K562 (cell line): Measurements from ENCODE around the gene IL24. TPM values are rescaled to one million over a fixed set of nuclear protein-coding genes. Genes with fewer than 3 reads are reported as not detected.

ENCODE experiments used
- CBFA2T3 ChIP-seq: fragments of 450-650 bp; IDR thresholded peaks from 2 replicates; pipeline ENCODE4 v1.6.1; 2017
- ETV5 ChIP-seq: sonication (generic); formaldehyde crosslinking; IDR thresholded peaks from 2 replicates; pipeline ENCODE4 v1.4.0; 2020; ENCODE audit warnings: low read depth, mild to moderate bottlenecking, missing genetic modification reagents
- FOXJ2 ChIP-seq: fragments of 200-800 bp; sonication (Bioruptor generic); IDR thresholded peaks from 2 replicates; pipeline ENCODE4 v1.6.1; 2016; ENCODE audit warnings: missing genetic modification characterization, missing compliant biosample characterization
- GTF3C2 ChIP-seq: IDR thresholded peaks from 3 replicates; pipeline ENCODE4 v1.6.1; 2011; ENCODE audit warnings: borderline replicate concordance, mild to moderate bottlenecking, moderate library complexity; ENCODE audit not compliant: insufficient read length; ENCODE audit errors: extremely low read depth
- HNRNPK ChIP-seq: fragments of 200-400 bp; formaldehyde crosslinking; IDR thresholded peaks from one replicate; pipeline ENCODE4 v1.6.1; 2018; ENCODE audit warnings: mild to moderate bottlenecking, low read depth, low read length; ENCODE audit not compliant: poor library complexity, severe bottlenecking
- PCBP2 ChIP-seq: fragments of 200-400 bp; formaldehyde crosslinking; IDR thresholded peaks from 2 replicates; pipeline ENCODE4 v1.6.1; 2018; ENCODE audit warnings: low read length, low read depth, mild to moderate bottlenecking, moderate library complexity; ENCODE audit not compliant: poor library complexity, severe bottlenecking
- PHB ChIP-seq: fragments of 250-450 bp; sonication (Bioruptor Pico); IDR thresholded peaks from 2 replicates; pipeline ENCODE4 v1.5.0; 2021
- PTTG1 ChIP-seq: fragments of 450-650 bp; IDR thresholded peaks from 2 replicates; pipeline ENCODE4 v1.6.1; 2016; ENCODE audit warnings: low read depth, mild to moderate bottlenecking, missing genetic modification characterization, missing compliant biosample characterization
- SMAD4 ChIP-seq: fragments of 250-450 bp; sonication (Bioruptor Pico); conservative IDR thresholded peaks from 2 replicates; pipeline ENCODE4 v1.8.0; 2021; ENCODE audit warnings: inconsistent platforms, mild to moderate bottlenecking, moderate library complexity
- SREBF2 ChIP-seq: sonication (generic); formaldehyde crosslinking; IDR thresholded peaks from 2 replicates; pipeline ENCODE4 v1.4.0; 2020; ENCODE audit warnings: mild to moderate bottlenecking, missing genetic modification reagents
- ZBTB1 ChIP-seq: sonication (generic); formaldehyde crosslinking; IDR thresholded peaks from 2 replicates; pipeline ENCODE4 v1.8.1; 2023; ENCODE audit warnings: missing genetic modification reagents, low read depth, mild to moderate bottlenecking, borderline replicate concordance
- ZNF280B ChIP-seq: fragments of 250-450 bp; sonication (Bioruptor Pico); IDR thresholded peaks from 2 replicates; pipeline ENCODE4 v1.5.1; 2021; ENCODE audit warnings: mild to moderate bottlenecking
- ZNF311 ChIP-seq: fragments of 250-450 bp; sonication (Bioruptor Pico); IDR thresholded peaks from 2 replicates; pipeline ENCODE4 v1.4.0; 2020; ENCODE audit warnings: mild to moderate bottlenecking, moderate library complexity
- ZNF395 ChIP-seq: fragments of 200-800 bp; sonication (Bioruptor generic); IDR thresholded peaks from 2 replicates; pipeline ENCODE4 v1.6.1; 2017; ENCODE audit warnings: missing genetic modification characterization, missing compliant biosample characterization
- ZNF444 ChIP-seq: fragments of 250-450 bp; sonication (Bioruptor Pico); IDR thresholded peaks from 2 replicates; pipeline ENCODE4 v1.4.0; 2020; ENCODE audit warnings: mild to moderate bottlenecking, moderate library complexity
- ZNF609 ChIP-seq: sonication (generic); formaldehyde crosslinking; IDR thresholded peaks from 2 replicates; pipeline ENCODE4 v1.8.1; 2023; ENCODE audit warnings: missing genetic modification reagents, mild to moderate bottlenecking, borderline replicate concordance
- ZNF75A ChIP-seq: fragments of 450-650 bp; formaldehyde crosslinking; IDR thresholded peaks from 2 replicates; pipeline ENCODE4 v1.4.0; 2020; ENCODE audit warnings: mild to moderate bottlenecking
- polyA plus RNA-seq, 8 experiments: library from polyadenylated mRNA; depleted of rRNA in 4 of 8; stranded (reverse) in 5 of 8; unstranded in 3 of 8; fragments of >200 nt; fragmentation: Nextera tagmentation in 2 of 8; fragmentation: Illumina TruSeq in 1 of 8; extraction: Ambion mirVana in 2 of 8; extraction: Trizol in 1 of 8; gene quantifications; 2 replicates each; pipeline versions ENCODE4 v1.2.1 to v1.2.3, GENCODE V29; 2011 to 2014; ENCODE audit warnings: inconsistent platforms in 1 of 8, missing spikeins in 1 of 8
- total RNA-seq, 7 experiments: library from RNA; depleted of rRNA in 6 of 7; stranded (reverse); fragments of >200 nt in 6 of 7; fragmentation: Illumina TruSeq in 2 of 7; extraction: Trizol in 2 of 7; gene quantifications; 2 replicates each; pipeline versions ENCODE4 v1.2.1 to v1.2.3, GENCODE V29; 2011 to 2021; ENCODE audit warnings: low replicate concordance in 1 of 7

The IL24 gene
- total and polyA plus RNA-seq, 9 of the 15 experiments (the other 6 are each of a cell fraction or from before 2014, with no cell fraction given) = 0.04 to 0.19 TPM; not detected in 7

- TF ChIP-seq ZNF609 (CRISPR knock-in tag) = 0 out of 2 replicates have a peak, but pooled peaks have one; percentile 62
- no peak for TF ChIP-seq ZBTB1 (CRISPR knock-in tag)
- TF ChIP-seq CBFA2T3 = no peak
- TF ChIP-seq SREBF2 (CRISPR knock-in tag) = no peak
- no peak for TF ChIP-seq GTF3C2
- TF ChIP-seq HNRNPK = no peak
- no peak for TF ChIP-seq ZNF444
- no peak for TF ChIP-seq PHB (CRISPR knock-in tag)
- TF ChIP-seq ZNF395 (CRISPR knock-in tag) = no peak
- TF ChIP-seq ZNF280B = no peak
- no peak for TF ChIP-seq FOXJ2 (tag)
- no peak for TF ChIP-seq ZNF311
- no peak for TF ChIP-seq PCBP2
- 0 out of 2 replicates have a peak, but pooled peaks have one; percentile 41 for TF ChIP-seq ZNF75A
- peak; percentile 12; the same call in 1 of the 2 replicates for TF ChIP-seq ETV5
- no peak for TF ChIP-seq PTTG1
- peak; percentile 65 for TF ChIP-seq SMAD4 (CRISPR knock-in tag)
Observed at GRCh38 chr1:206907304-206907991, 10.2 kb downstream of the IL24 start (continued).
